Heart left ventricle (tissue), 16 donors: ENCODE data around the gene MYH13. TPM values are rescaled to one million over a fixed set of nuclear protein-coding genes. Genes with fewer than 3 reads are reported as not detected.

ENCODE experiments used
- ATAC-seq, 4 donors: fragments of 200-7000 bp; cut with Tn5 transposase; one replicate each; pipeline ENCODE4 v1.9.1; 2020 to 2022; ENCODE audit warnings: moderate library complexity in 4 of 4, mild to moderate bottlenecking in 3 of 4, moderate number of reproducible peaks in 1 of 4
- DNase-seq, 5 donors: peaks; one replicate each; pipeline ENCODE4 v3.0.0-alpha.2; 2020
- H3K27ac ChIP-seq, 12 donors: fragments of 200-600 bp; sonication (generic) in 4 of 12; one replicate each; pipeline versions ENCODE4 v1.5.0 to v1.8.0; 2016 to 2022; ENCODE audit warnings: mild to moderate bottlenecking in 2 of 12
- H3K27me3 ChIP-seq, 9 donors: fragments of 200-600 bp; sonication (generic) in 2 of 9; one replicate each; pipeline versions ENCODE4 v1.5.1 to v1.8.0; 2016 to 2022; ENCODE audit warnings: mild to moderate bottlenecking in 3 of 9
- H3K36me3 ChIP-seq, 9 donors: fragments of 200-600 bp; sonication (generic) in 2 of 9; one replicate each; pipeline versions ENCODE4 v1.5.0 to v1.8.0; 2018 to 2022; ENCODE audit warnings: mild to moderate bottlenecking in 2 of 9
- H3K4me1 ChIP-seq, 12 donors: fragments of 200-600 bp; sonication (generic) in 4 of 12; one replicate each; pipeline versions ENCODE4 v1.5.0 to v1.8.0; 2016 to 2022; ENCODE audit warnings: mild to moderate bottlenecking in 3 of 12
- H3K4me3 ChIP-seq, 12 donors: fragments of 200-600 bp; sonication (generic) in 4 of 12; one replicate each; pipeline versions ENCODE4 v1.5.0 to v1.8.0; 2017 to 2022; ENCODE audit warnings: mild to moderate bottlenecking in 9 of 12, moderate library complexity in 4 of 12
- H3K9me3 ChIP-seq, 12 donors: fragments of 200-600 bp; sonication (generic) in 4 of 12; one replicate each; pipeline versions ENCODE4 v1.5.0 to v1.8.0; 2016 to 2022; ENCODE audit warnings: mild to moderate bottlenecking in 1 of 12
- CTCF ChIP-seq, 12 donors: fragments of 200-600 bp; sonication (generic) in 4 of 12; IDR thresholded peaks; one replicate each; pipeline versions ENCODE4 v1.5.0 to v1.8.0; 2018 to 2022; ENCODE audit warnings: antibody characterized with exemption in 12 of 12, mild to moderate bottlenecking in 5 of 12
- POLR2A ChIP-seq, 2 donors: fragments of 450-650 bp; IDR thresholded peaks; one replicate each; pipeline ENCODE4 v1.6.1; 2017; ENCODE audit warnings: antibody characterized with exemption in 2 of 2, mild to moderate bottlenecking in 2 of 2, moderate library complexity in 2 of 2
- WGBS, 4 donors: extraction: QIAGEN DNeasy Blood & Tissue Kit in 2 of 4; methylation state at CpG; one replicate each; pipeline versions ENCODE4 v1.1.5 to v1.1.7; 2013 to 2018; 5-methylcytosine and 5-hydroxymethylcytosine counted together
- intact Hi-C, 10 donors: fragments of 100-400 bp; cut with DNase I; formaldehyde crosslinking; loops; one replicate each; pipeline versions ENCODE4 v1.11.1 to v1.14.2; 2022
- polyA plus RNA-seq, 2 donors: library from polyadenylated mRNA; stranded (reverse); fragments of 200-250 nt; gene quantifications; one replicate each; pipeline ENCODE4 v1.2.3, GENCODE V29; 2013
- total RNA-seq, 9 donors: library from RNA; depleted of rRNA in 2 of 9; stranded (reverse); fragments of >200 nt in 2 of 9; fragmentation: NEBNext Ultra II Directional in 3 of 9; extraction: Animal tissue kit (Norgen Biotek cat#: 25700) in 3 of 9; gene quantifications; one replicate each; pipeline versions ENCODE4 v1.1.0 to v1.2.4, GENCODE V29; 2016 to 2023
- donor health status: ischemic (EF 13 %, LVEDD 7.1; RV severe dilation, severe dysfunction).
- donor health status: healthy with polysubstance abuse.
- donor health status: DM: no; HTN: yes; CAD: no.
- donor health status: DM: no; HTN: no; CAD: no.
- donor health status: ischemic (EF 25% LVEDD 6.9; RV normal size, moderate dysfunction).
- donor health status: ischemic (EF 25% LVEDD 5.7; RV mildly dilated, moderate dysfunction).
- donor health status: healthy.
- donor health status: DM: yes; HTN: yes; CAD: no.
- donor health status: ischemic (EF 35%, LVEDD 5.7; RV mildly dilated, moderate dysfunction).
- donor health status: nonischemic (EF 11% LVEDD 7.7; RV severe dilation, severe dysfunction).
- donor health status: DM: yes; HTN: yes; CAD: no.
- donor health status: PGD.
- donor health status: ischemic (EF 29% LVEDD 5.4; RV normal size, mild dysfunction).
- donor health status: nonischemic (EF 23%, LVEDD 6.1; RV moderate dilation, normal function).

MYH13 gene
- total and polyA plus RNA-seq, 11 donors, result 0.01 TPM; not detected in 10

GRCh38 chr17:10264051-10264450 is 108.8 kb downstream of the MYH13 start:
- intact Hi-C loops, result no loop called here
- H3K4me1 ChIP-seq, result peaks cover 0 to 8% (median 0%) of the 10 kb centered on the region in 12 donors
- no peak overlapping the region for H3K27ac ChIP-seq
- H3K4me3 ChIP-seq, result no peak overlapping the region
- peaks cover 0 to 6% (median 0%) of the 10 kb centered on the region in 9 donors for H3K27me3 ChIP-seq
- DNase-seq (no peak), ATAC-seq (no peak)
- no peaks in the 10 kb centered on the region for H3K36me3 ChIP-seq
- H3K9me3 ChIP-seq, result no peaks in the 10 kb centered on the region
- WGBS, 4 donors, result 73 to 86% (median 82%) methylated on average over 2 of the region's 2 CpGs
- TF ChIP-seq CTCF (IDR thresholded peaks at IDR 0.05) (no peak), POLR2A (IDR thresholded peaks at IDR 0.05) (no peak)

- no peak for ATAC-seq
- no peaks in the 10 kb centered on the region for H3K36me3 ChIP-seq
- no peaks in the 10 kb centered on the region for H3K4me1 ChIP-seq
- no peaks in the 10 kb centered on the region for H3K9me3 ChIP-seq
- DNase-seq, result no peak
- H3K27me3 ChIP-seq, result peaks cover 0 to 6% (median 0%) of the 10 kb centered on the region in 9 donors
- TF ChIP-seq CTCF (IDR thresholded peaks at IDR 0.05) (no peak), POLR2A (IDR thresholded peaks at IDR 0.05) (no peak)
- intact Hi-C loops, result no loop called here
- WGBS, 4 donors, result 25 to 57% (median 31%) methylated on average over 1 of the region's 1 CpG
- H3K27ac ChIP-seq, result no peak overlapping the region
- no peak overlapping the region for H3K4me3 ChIP-seq
Observed at GRCh38 chr17:10262451-10262850, 110.4 kb downstream of the MYH13 start.

GRCh38 chr17:10261098-10261497 is 111.7 kb downstream of the MYH13 start:
- 50 to 59% (median 56%) methylated on average over 3 of the region's 3 CpGs for WGBS, 4 donors
- H3K36me3 ChIP-seq, result no peaks in the 10 kb centered on the region
- ATAC-seq (no peak), DNase-seq (no peak)
- H3K9me3 ChIP-seq, result no peaks in the 10 kb centered on the region
- peaks cover 0 to 6% (median 0%) of the 10 kb centered on the region in 9 donors for H3K27me3 ChIP-seq
- H3K4me1 ChIP-seq, result no peaks in the 10 kb centered on the region
- intact Hi-C loops, result no loop called here
- no peak overlapping the region for H3K27ac ChIP-seq
- H3K4me3 ChIP-seq, result no peak overlapping the region
- TF ChIP-seq POLR2A (IDR thresholded peaks at IDR 0.05), result no peak
- no peak for TF ChIP-seq CTCF (IDR thresholded peaks at IDR 0.05)

- no peaks in the 10 kb centered on the region for H3K36me3 ChIP-seq
- H3K27me3 ChIP-seq, result peaks cover 0 to 4% (median 0%) of the 10 kb centered on the region in 9 donors
- H3K4me1 ChIP-seq, result peaks cover 0 to 6% (median 0%) of the 10 kb centered on the region in 12 donors
- H3K4me3 ChIP-seq, result no peak overlapping the region
- ATAC-seq, result no peak
- no peak overlapping the region for H3K27ac ChIP-seq
- TF ChIP-seq POLR2A (IDR thresholded peaks at IDR 0.05) (no peak), CTCF (IDR thresholded peaks at IDR 0.05) (no peak)
- no peak for DNase-seq
- 59 to 70% (median 64%) methylated on average over 11 of the region's 11 CpGs for WGBS, 4 donors
- peaks cover 0 to 5% (median 0%) of the 10 kb centered on the region in 12 donors for H3K9me3 ChIP-seq
- intact Hi-C loops, result loop anchor here in 1 of 10 donors (10.0 kb wide), 1 partner anchor 63 kb away; no protein-coding TSS in a partner anchor
Observed at GRCh38 chr17:10251212-10251948, 121.4 kb downstream of the MYH13 start.

Other genes starting within 250 kb of the MYH13 start
- 10 to 100 TPM; 34.5 to 86.5 (median 65.4) TPM for gene GAS7, start 174.4 kb downstream of the MYH13 start, total RNA-seq
- 10 to 100 TPM; 19.4 to 52.2 TPM for gene GAS7, start 174.4 kb downstream of the MYH13 start, polyA plus RNA-seq
- under 1 TPM in 1 of 9 donors, not detected in 8; 0.12 TPM for gene MYH8, start 48.9 kb upstream of the MYH13 start, total RNA-seq
- not detected for gene MYH8, start 48.9 kb upstream of the MYH13 start, polyA plus RNA-seq
- not detected for gene MYH4, start 96.6 kb upstream of the MYH13 start, total RNA-seq
- gene MYH4, start 96.6 kb upstream of the MYH13 start, polyA plus RNA-seq, result not detected
- under 1 TPM in 2 of 9 donors, not detected in 7; 0.04 to 0.09 TPM for gene MYH1, start 145.5 kb upstream of the MYH13 start, total RNA-seq
- not detected for gene MYH1, start 145.5 kb upstream of the MYH13 start, polyA plus RNA-seq
- under 1 TPM in 2 of 9 donors, not detected in 7; 0.07 to 0.40 TPM for gene MYH2, start 176.7 kb upstream of the MYH13 start, total RNA-seq
- not detected for gene MYH2, start 176.7 kb upstream of the MYH13 start, polyA plus RNA-seq